ENCODE results near the gene PDHX.

DNA sequence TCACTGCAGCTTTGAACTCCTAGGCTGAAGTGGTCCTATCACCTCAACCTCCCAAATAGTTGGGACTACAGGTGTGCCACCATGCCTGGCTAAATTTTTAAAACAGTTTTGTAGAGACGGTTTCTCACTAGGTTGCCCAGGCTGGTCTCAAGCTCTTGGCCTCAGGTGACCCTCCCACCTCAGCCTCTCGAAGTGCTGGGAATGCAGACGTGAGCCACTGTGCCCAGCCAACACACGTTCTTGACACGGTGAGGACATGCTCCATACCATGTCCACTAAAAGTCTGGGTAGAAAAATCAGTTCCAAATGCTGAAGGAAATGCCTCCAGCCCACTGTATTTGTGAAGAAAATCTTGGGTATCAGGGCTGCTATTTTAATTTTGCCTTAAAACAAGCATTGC, 46.9 kb downstream of the PDHX start:
- no peak for TF ChIP-seq ZFP30 (CRISPR knock-in tag; IDR thresholded peaks at IDR 0.05)
- TF ChIP-seq TOX (CRISPR knock-in tag; IDR thresholded peaks at IDR 0.05; ENCODE audit: borderline replicate concordance), result no peak
- TF ChIP-seq GLIS3 (CRISPR knock-in tag; IDR thresholded peaks at IDR 0.05), result no peak
- TF ChIP-seq ZC3H10 (CRISPR knock-in tag; IDR thresholded peaks at IDR 0.05), result no peak
- TF ChIP-seq, protein P1, sequence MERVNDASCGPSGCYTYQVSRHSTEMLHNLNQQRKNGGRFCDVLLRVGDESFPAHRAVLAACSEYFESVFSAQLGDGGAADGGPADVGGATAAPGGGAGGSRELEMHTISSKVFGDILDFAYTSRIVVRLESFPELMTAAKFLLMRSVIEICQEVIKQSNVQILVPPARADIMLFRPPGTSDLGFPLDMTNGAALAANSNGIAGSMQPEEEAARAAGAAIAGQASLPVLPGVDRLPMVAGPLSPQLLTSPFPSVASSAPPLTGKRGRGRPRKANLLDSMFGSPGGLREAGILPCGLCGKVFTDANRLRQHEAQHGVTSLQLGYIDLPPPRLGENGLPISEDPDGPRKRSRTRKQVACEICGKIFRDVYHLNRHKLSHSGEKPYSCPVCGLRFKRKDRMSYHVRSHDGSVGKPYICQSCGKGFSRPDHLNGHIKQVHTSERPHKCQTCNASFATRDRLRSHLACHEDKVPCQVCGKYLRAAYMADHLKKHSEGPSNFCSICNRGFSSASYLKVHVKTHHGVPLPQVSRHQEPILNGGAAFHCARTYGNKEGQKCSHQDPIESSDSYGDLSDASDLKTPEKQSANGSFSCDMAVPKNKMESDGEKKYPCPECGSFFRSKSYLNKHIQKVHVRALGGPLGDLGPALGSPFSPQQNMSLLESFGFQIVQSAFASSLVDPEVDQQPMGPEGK (CRISPR knock-in tag; IDR thresholded peaks at IDR 0.05; ENCODE audit: borderline replicate concordance), result no peak
- no peak for TF ChIP-seq ZNF8 (CRISPR knock-in tag; IDR thresholded peaks at IDR 0.05)
- no peak for TF ChIP-seq TSHZ2 (CRISPR knock-in tag; IDR thresholded peaks at IDR 0.05)
- no peak for TF ChIP-seq ZFP3 (CRISPR knock-in tag; IDR thresholded peaks at IDR 0.05)
- no peak for TF ChIP-seq CSDC2 (CRISPR knock-in tag; IDR thresholded peaks at IDR 0.05)
- TF ChIP-seq, protein P2, sequence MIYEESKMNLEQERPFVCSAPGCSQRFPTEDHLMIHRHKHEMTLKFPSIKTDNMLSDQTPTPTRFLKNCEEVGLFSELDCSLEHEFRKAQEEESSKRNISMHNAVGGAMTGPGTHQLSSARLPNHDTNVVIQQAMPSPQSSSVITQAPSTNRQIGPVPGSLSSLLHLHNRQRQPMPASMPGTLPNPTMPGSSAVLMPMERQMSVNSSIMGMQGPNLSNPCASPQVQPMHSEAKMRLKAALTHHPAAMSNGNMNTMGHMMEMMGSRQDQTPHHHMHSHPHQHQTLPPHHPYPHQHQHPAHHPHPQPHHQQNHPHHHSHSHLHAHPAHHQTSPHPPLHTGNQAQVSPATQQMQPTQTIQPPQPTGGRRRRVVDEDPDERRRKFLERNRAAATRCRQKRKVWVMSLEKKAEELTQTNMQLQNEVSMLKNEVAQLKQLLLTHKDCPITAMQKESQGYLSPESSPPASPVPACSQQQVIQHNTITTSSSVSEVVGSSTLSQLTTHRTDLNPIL (CRISPR knock-in tag; IDR thresholded peaks at IDR 0.05; ENCODE audit: low read depth), result no peak
- TF ChIP-seq ARNTL (CRISPR knock-in tag; IDR thresholded peaks at IDR 0.05; ENCODE audit: borderline replicate concordance, low read depth), result no peak
- no peak for TF ChIP-seq TCF4 (CRISPR knock-in tag; IDR thresholded peaks at IDR 0.05; ENCODE audit: borderline replicate concordance)
- no peak for TF ChIP-seq ESRRG (CRISPR knock-in tag; IDR thresholded peaks at IDR 0.05)
